K562 (cell line): Measurements from ENCODE around the gene BTRC. TPM values are rescaled to one million over a fixed set of nuclear protein-coding genes. Genes with fewer than 3 reads are reported as not detected.

Source experiments
- ATF7 ChIP-seq: fragments of 450-650 bp; IDR thresholded peaks from 2 replicates; pipeline ENCODE4 v1.7.1; 2014; ENCODE audit warnings: mild to moderate bottlenecking, moderate library complexity
- CAMTA2 ChIP-seq: fragments of 250-450 bp; sonication (Bioruptor Pico); conservative IDR thresholded peaks from 2 replicates; pipeline ENCODE4 v1.5.1; 2022
- CHD2 ChIP-seq: IDR thresholded peaks from 2 replicates; pipeline ENCODE4 v1.6.1; 2011; ENCODE audit warnings: low read depth, low read length
- CSDE1 ChIP-seq, 2 experiments: fragments of 450-650 bp; IDR thresholded peaks; 2 replicates each; pipeline ENCODE4 v1.6.1; 2016; ENCODE audit warnings: mild to moderate bottlenecking in 1 of 2
- ELK1 ChIP-seq: sonication (generic); formaldehyde crosslinking; IDR thresholded peaks from 2 replicates; pipeline ENCODE4 v1.8.1; 2022; ENCODE audit warnings: missing genetic modification reagents
- GTF2E2 ChIP-seq: fragments of 200-800 bp; sonication (Bioruptor generic); IDR thresholded peaks from 2 replicates; pipeline ENCODE4 v1.6.1; 2016; ENCODE audit warnings: missing genetic modification characterization, missing compliant biosample characterization
- ID3 ChIP-seq, 2 experiments: fragments of 250-450 bp in 1 of 2; fragments of 450-650 bp in 1 of 2; sonication (Bioruptor Pico) in 1 of 2; IDR thresholded peaks; 2 replicates each; pipeline versions ENCODE4 v1.6.1 to v1.8.0; 2016 to 2021; ENCODE audit warnings: mild to moderate bottlenecking in 2 of 2, moderate library complexity in 2 of 2, missing compliant biosample characterization in 1 of 2, missing genetic modification characterization in 1 of 2
- KLF1 ChIP-seq: fragments of 450-650 bp; IDR thresholded peaks from 2 replicates; pipeline ENCODE4 v1.6.1; 2016; ENCODE audit warnings: missing genetic modification characterization, missing compliant biosample characterization
- NR2F6 ChIP-seq: fragments of 450-650 bp; formaldehyde crosslinking; IDR thresholded peaks from 2 replicates; pipeline ENCODE4 v1.4.0; 2020; ENCODE audit warnings: mild to moderate bottlenecking
- PCBP1 ChIP-seq: fragments of 200-400 bp; formaldehyde crosslinking; IDR thresholded peaks from 2 replicates; pipeline ENCODE4 v1.6.1; 2018; ENCODE audit warnings: mild to moderate bottlenecking, low read depth, low read length; ENCODE audit not compliant: poor library complexity, severe bottlenecking
- PHB2 ChIP-seq: fragments of 450-650 bp; IDR thresholded peaks from 2 replicates; pipeline ENCODE4 v1.6.1; 2017; ENCODE audit warnings: low read depth
- POLR2B ChIP-seq: fragments of 450-650 bp; IDR thresholded peaks from 2 replicates; pipeline ENCODE4 v1.6.1; 2018; ENCODE audit warnings: low read depth; ENCODE audit not compliant: partially characterized antibody
- PPARD ChIP-seq: fragments of 250-450 bp; sonication (Bioruptor Pico); IDR thresholded peaks from 2 replicates; pipeline ENCODE4 v1.8.0; 2022; ENCODE audit warnings: inconsistent platforms, mild to moderate bottlenecking, moderate library complexity
- PRPF4 ChIP-seq: fragments of 200-400 bp; formaldehyde crosslinking; IDR thresholded peaks from one replicate; pipeline ENCODE4 v1.6.1; 2017; ENCODE audit warnings: low read length, low read depth, mild to moderate bottlenecking; ENCODE audit not compliant: insufficient read depth, poor library complexity, severe bottlenecking
- SFPQ ChIP-seq: fragments of 200-400 bp; formaldehyde crosslinking; IDR thresholded peaks from 2 replicates; pipeline ENCODE4 v1.6.1; 2017; ENCODE audit warnings: mild to moderate bottlenecking, low read depth, low read length, moderate library complexity
- SMAD4 ChIP-seq: fragments of 250-450 bp; sonication (Bioruptor Pico); conservative IDR thresholded peaks from 2 replicates; pipeline ENCODE4 v1.8.0; 2021; ENCODE audit warnings: inconsistent platforms, mild to moderate bottlenecking, moderate library complexity
- SRSF1 ChIP-seq: fragments of 200-400 bp; formaldehyde crosslinking; IDR thresholded peaks from 2 replicates; pipeline ENCODE4 v1.6.1; 2017; ENCODE audit warnings: mild to moderate bottlenecking, low read depth, low read length, moderate library complexity
- STAT5A ChIP-seq: IDR thresholded peaks from 2 replicates; pipeline ENCODE4 v1.6.1; 2012; ENCODE audit warnings: low read length, inconsistent platforms, borderline replicate concordance
- ZFP1 ChIP-seq: fragments of 450-650 bp; formaldehyde crosslinking; IDR thresholded peaks from 2 replicates; pipeline ENCODE4 v1.4.0; 2020; ENCODE audit warnings: mild to moderate bottlenecking, mixed read lengths
- ZNF324 ChIP-seq: fragments of 250-450 bp; sonication (Bioruptor Pico); IDR thresholded peaks from 2 replicates; pipeline ENCODE4 v1.4.0; 2020; ENCODE audit warnings: mild to moderate bottlenecking
- ZNF551 ChIP-seq: fragments of 250-450 bp; sonication (Bioruptor Pico); IDR thresholded peaks from 2 replicates; pipeline ENCODE4 v1.5.0; 2021; ENCODE audit warnings: mild to moderate bottlenecking, moderate library complexity
- ZNF644 ChIP-seq: fragments of 200-800 bp; sonication (Bioruptor generic); IDR thresholded peaks from 2 replicates; pipeline ENCODE4 v1.6.1; 2016; ENCODE audit warnings: low read depth, missing genetic modification characterization, missing compliant biosample characterization
- polyA plus RNA-seq, 8 experiments: library from polyadenylated mRNA; depleted of rRNA in 4 of 8; stranded (reverse) in 5 of 8; unstranded in 3 of 8; fragments of >200 nt; fragmentation: Nextera tagmentation in 2 of 8; fragmentation: Illumina TruSeq in 1 of 8; extraction: Ambion mirVana in 2 of 8; extraction: Trizol in 1 of 8; gene quantifications; 2 replicates each; pipeline versions ENCODE4 v1.2.1 to v1.2.3, GENCODE V29; 2011 to 2014; ENCODE audit warnings: inconsistent platforms in 1 of 8, missing spikeins in 1 of 8
- total RNA-seq, 7 experiments: library from RNA; depleted of rRNA in 6 of 7; stranded (reverse); fragments of >200 nt in 6 of 7; fragmentation: Illumina TruSeq in 2 of 7; extraction: Trizol in 2 of 7; gene quantifications; 2 replicates each; pipeline versions ENCODE4 v1.2.1 to v1.2.3, GENCODE V29; 2011 to 2021; ENCODE audit warnings: low replicate concordance in 1 of 7
- TF ChIP-seq, protein P1 (sequence below): fragments of 450-650 bp; IDR thresholded peaks from 2 replicates; pipeline ENCODE4 v1.6.1; 2016
- TF ChIP-seq, protein P2 (sequence below): fragments of 250-450 bp; sonication (Bioruptor Pico); IDR thresholded peaks from 2 replicates; pipeline ENCODE4 v1.8.0; 2021; ENCODE audit warnings: moderate library complexity, mild to moderate bottlenecking, inconsistent platforms

The BTRC gene
- total and polyA plus RNA-seq, 9 of the 15 experiments (the other 6 are each of a cell fraction or from before 2014, with no cell fraction given), result 1.6 to 15.4 (median 7.0) TPM

DNA sequence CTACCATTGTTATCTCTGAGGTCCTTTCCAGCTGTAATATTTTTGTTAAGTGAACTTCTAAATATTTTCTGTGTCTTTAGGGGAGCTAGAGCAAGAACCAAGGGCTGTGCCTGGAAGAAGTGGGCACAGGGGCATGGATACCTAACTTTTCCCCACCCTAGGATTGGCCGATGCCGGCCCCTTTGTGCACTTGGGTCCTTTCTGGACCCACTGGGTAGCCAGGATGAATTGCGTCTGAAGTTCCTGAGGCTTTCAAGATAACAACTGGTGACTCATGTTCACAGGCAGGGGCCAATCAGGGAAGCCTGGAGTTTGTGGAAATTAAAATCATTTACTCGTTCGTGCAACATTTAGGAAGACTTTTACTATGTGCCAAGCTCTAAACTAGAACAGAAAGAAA, 234.9 kb downstream of the BTRC start (continued):
- TF ChIP-seq PRPF4 (no peak), CSDE1 (IDR thresholded peaks at IDR 0.05) (no peak), GTF2E2 (tag) (no peak), CAMTA2 (no peak), ZNF644 (tag) (no peak), ATF7 (peak; percentile 46; the same call in 1 of the 2 replicates), SMAD4 (CRISPR knock-in tag) (no peak), NR2F6 (CRISPR knock-in tag) (no peak), ZNF324 (CRISPR knock-in tag) (no peak), PPARD (CRISPR knock-in tag) (no peak), PHB2 (no peak), KLF1 (tag) (no peak), ELK1 (CRISPR knock-in tag) (no peak), PCBP1 (no peak), ZFP1 (CRISPR knock-in tag) (no peak), CHD2 (no peak), ID3 (CRISPR knock-in tag; IDR thresholded peaks at IDR 0.05) (no peak), ID3 (tag; IDR thresholded peaks at IDR 0.05) (no peak), STAT5A (no peak), SFPQ (no peak), ZNF551 (CRISPR knock-in tag) (no peak), SRSF1 (no peak), POLR2B (no peak)
- TF ChIP-seq, protein P1, sequence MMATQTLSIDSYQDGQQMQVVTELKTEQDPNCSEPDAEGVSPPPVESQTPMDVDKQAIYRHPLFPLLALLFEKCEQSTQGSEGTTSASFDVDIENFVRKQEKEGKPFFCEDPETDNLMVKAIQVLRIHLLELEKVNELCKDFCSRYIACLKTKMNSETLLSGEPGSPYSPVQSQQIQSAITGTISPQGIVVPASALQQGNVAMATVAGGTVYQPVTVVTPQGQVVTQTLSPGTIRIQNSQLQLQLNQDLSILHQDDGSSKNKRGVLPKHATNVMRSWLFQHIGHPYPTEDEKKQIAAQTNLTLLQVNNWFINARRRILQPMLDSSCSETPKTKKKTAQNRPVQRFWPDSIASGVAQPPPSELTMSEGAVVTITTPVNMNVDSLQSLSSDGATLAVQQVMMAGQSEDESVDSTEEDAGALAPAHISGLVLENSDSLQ, result no peak
- TF ChIP-seq, protein P2, sequence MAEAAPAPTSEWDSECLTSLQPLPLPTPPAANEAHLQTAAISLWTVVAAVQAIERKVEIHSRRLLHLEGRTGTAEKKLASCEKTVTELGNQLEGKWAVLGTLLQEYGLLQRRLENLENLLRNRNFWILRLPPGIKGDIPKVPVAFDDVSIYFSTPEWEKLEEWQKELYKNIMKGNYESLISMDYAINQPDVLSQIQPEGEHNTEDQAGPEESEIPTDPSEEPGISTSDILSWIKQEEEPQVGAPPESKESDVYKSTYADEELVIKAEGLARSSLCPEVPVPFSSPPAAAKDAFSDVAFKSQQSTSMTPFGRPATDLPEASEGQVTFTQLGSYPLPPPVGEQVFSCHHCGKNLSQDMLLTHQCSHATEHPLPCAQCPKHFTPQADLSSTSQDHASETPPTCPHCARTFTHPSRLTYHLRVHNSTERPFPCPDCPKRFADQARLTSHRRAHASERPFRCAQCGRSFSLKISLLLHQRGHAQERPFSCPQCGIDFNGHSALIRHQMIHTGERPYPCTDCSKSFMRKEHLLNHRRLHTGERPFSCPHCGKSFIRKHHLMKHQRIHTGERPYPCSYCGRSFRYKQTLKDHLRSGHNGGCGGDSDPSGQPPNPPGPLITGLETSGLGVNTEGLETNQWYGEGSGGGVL, result no peak
